OCI-LY1 (cell line): Measurements from ENCODE around the gene YAP1.

Experiments used
- H2AFZ ChIP-seq: fragments of 200-600 bp; sonication (generic), shearing (Covaris generic); 2 replicates; pipeline ENCODE4 v1.6.0; 2014; ENCODE audit warnings: antibody characterized with exemption, mild to moderate bottlenecking, low read length
- H3F3A ChIP-seq: fragments of 200-600 bp; sonication (generic), shearing (Covaris generic); 2 replicates; pipeline ENCODE4 v1.6.0; 2014; ENCODE audit warnings: mild to moderate bottlenecking, antibody characterized with exemption, low read length, moderate library complexity; ENCODE audit not compliant: insufficient read depth
- H3K27ac ChIP-seq: fragments of 200-600 bp; sonication (generic); 2 replicates; pipeline ENCODE4 v1.5.1; 2014; ENCODE audit warnings: low read length, mixed run types, mild to moderate bottlenecking, low read depth; ENCODE audit not compliant: poor library complexity, severe bottlenecking
- H3K27me3 ChIP-seq: fragments of 200-600 bp; sonication (generic); 2 replicates; pipeline ENCODE4 v1.6.0; 2014; ENCODE audit warnings: antibody characterized with exemption, mild to moderate bottlenecking, low read length, moderate library complexity; ENCODE audit not compliant: insufficient read depth
- H3K36me3 ChIP-seq: fragments of 200-600 bp; sonication (generic); 2 replicates; pipeline ENCODE4 v1.6.1; 2014; ENCODE audit warnings: mild to moderate bottlenecking, antibody characterized with exemption, low read length, moderate library complexity, mixed read lengths; ENCODE audit not compliant: insufficient read depth
- H3K4me1 ChIP-seq: fragments of 200-600 bp; sonication (generic); 2 replicates; pipeline ENCODE4 v1.5.1; 2014; ENCODE audit warnings: mild to moderate bottlenecking, low read length, moderate library complexity; ENCODE audit not compliant: insufficient read depth, severe bottlenecking
- H3K4me2 ChIP-seq: fragments of 200-600 bp; sonication (generic), shearing (Covaris generic); 2 replicates; pipeline ENCODE4 v1.6.1; 2014; ENCODE audit warnings: low read length
- H3K4me3 ChIP-seq: fragments of 200-600 bp; sonication (generic); 2 replicates; pipeline ENCODE4 v1.5.1; 2014; ENCODE audit warnings: low read length, low read depth, mild to moderate bottlenecking, mixed read lengths; ENCODE audit not compliant: poor library complexity, severe bottlenecking
- H3K79me2 ChIP-seq: fragments of 200-600 bp; shearing (Covaris generic); 2 replicates; pipeline ENCODE4 v1.6.1; 2016; ENCODE audit warnings: mixed run types, low read length, mixed read lengths; ENCODE audit not compliant: insufficient read depth
- H3K9ac ChIP-seq: fragments of 200-600 bp; sonication (generic), shearing (Covaris generic); 2 replicates; pipeline ENCODE4 v1.6.1; 2014; ENCODE audit warnings: mild to moderate bottlenecking, low read length, mixed read lengths
- H3K9me2 ChIP-seq: fragments of 200-600 bp; sonication (generic), shearing (Covaris generic); 2 replicates; pipeline ENCODE4 v1.6.1; 2014; ENCODE audit warnings: low read depth, mild to moderate bottlenecking, low read length, mixed read lengths
- H3K9me3 ChIP-seq: fragments of 200-600 bp; shearing (Covaris generic); 2 replicates; pipeline ENCODE4 v1.6.1; 2014; ENCODE audit warnings: low read length, mixed read lengths
- H4K20me1 ChIP-seq: fragments of 200-600 bp; sonication (generic), shearing (Covaris generic); 2 replicates; pipeline ENCODE4 v1.6.0; 2016; ENCODE audit warnings: mild to moderate bottlenecking, low read length; ENCODE audit not compliant: insufficient read depth
- CTCF ChIP-seq: fragments of 200-600 bp; sonication (generic), shearing (Covaris generic); IDR thresholded peaks from 2 replicates; pipeline ENCODE4 v1.5.1; 2017; ENCODE audit warnings: mild to moderate bottlenecking, antibody characterized with exemption, low read length, moderate library complexity, mixed read lengths
- EZH2 ChIP-seq: fragments of 200-600 bp; sonication (generic), shearing (Covaris generic); IDR thresholded peaks from 2 replicates; pipeline ENCODE4 v1.8.0; 2017; ENCODE audit warnings: borderline replicate concordance, mixed run types, mild to moderate bottlenecking, antibody characterized with exemption, low read length, moderate library complexity, mixed read lengths

The YAP1 gene

GRCh38 chr11:102230186-102230585, 119.9 kb downstream of the YAP1 start:
- Histone ChIP-seq H3K4me2 (no peak overlapping the region), H3F3A (no peaks in the 10 kb centered on the region), H3K27me3 (no peaks in the 10 kb centered on the region; the same call in 1 of the 2 replicates), H4K20me1 (no peaks in the 10 kb centered on the region), H3K27ac (no peak overlapping the region), H3K4me3 (no peak overlapping the region), H3K79me2 (no peaks in the 10 kb centered on the region), H3K9ac (no peak overlapping the region), H3K36me3 (no peaks in the 10 kb centered on the region), H3K4me1 (no peaks in the 10 kb centered on the region), H3K9me3 (no peaks in the 10 kb centered on the region), H3K9me2 (no peaks in the 10 kb centered on the region), H2AFZ (no peak overlapping the region)
- TF ChIP-seq CTCF (no peak), EZH2 (no peak)

GRCh38 chr11:102230911-102231310, 120.7 kb downstream of the YAP1 start:
- Histone ChIP-seq H3K9ac (no peak overlapping the region), H3K9me3 (no peaks in the 10 kb centered on the region), H3K27ac (no peak overlapping the region), H2AFZ (no peak overlapping the region), H3K4me3 (no peak overlapping the region), H3K9me2 (no peaks in the 10 kb centered on the region), H3F3A (no peaks in the 10 kb centered on the region), H3K4me2 (no peak overlapping the region), H3K36me3 (no peaks in the 10 kb centered on the region), H3K79me2 (no peaks in the 10 kb centered on the region), H3K27me3 (no peaks in the 10 kb centered on the region; the same call in 1 of the 2 replicates), H4K20me1 (no peaks in the 10 kb centered on the region), H3K4me1 (no peaks in the 10 kb centered on the region)
- no peak for TF ChIP-seq CTCF
- TF ChIP-seq EZH2: no peak

- no peak overlapping the region for H3K27ac ChIP-seq
- H2AFZ ChIP-seq: no peak overlapping the region
- H3F3A ChIP-seq: no peaks in the 10 kb centered on the region
- H3K27me3 ChIP-seq: no peaks in the 10 kb centered on the region; the same call in 1 of the 2 replicates
- no peaks in the 10 kb centered on the region for H3K9me2 ChIP-seq
- no peak overlapping the region for H3K4me3 ChIP-seq
- no peaks in the 10 kb centered on the region for H3K36me3 ChIP-seq
- H4K20me1 ChIP-seq: no peaks in the 10 kb centered on the region
- no peaks in the 10 kb centered on the region for H3K9me3 ChIP-seq
- TF ChIP-seq CTCF (no peak), EZH2 (no peak)
- peaks cover 3% of the 10 kb centered on the region for H3K4me1 ChIP-seq
- H3K9ac ChIP-seq: no peak overlapping the region
- no peak overlapping the region for H3K4me2 ChIP-seq
- H3K79me2 ChIP-seq: no peaks in the 10 kb centered on the region
Measured at GRCh38 chr11:102234779-102235439, 124.7 kb downstream of the YAP1 start.
